ENCODE measurements around the gene GNL3. TPM values are rescaled to one million over a fixed set of nuclear protein-coding genes. Genes with fewer than 3 reads are reported as not detected.
A peak's percentile ranks its signal among the peaks of the same experiment; 100 is the strongest.

Gene GNL3
- total and polyA plus RNA-seq, 4 donors, result 26.5 to 82.2 (median 41.8) TPM

DNA sequence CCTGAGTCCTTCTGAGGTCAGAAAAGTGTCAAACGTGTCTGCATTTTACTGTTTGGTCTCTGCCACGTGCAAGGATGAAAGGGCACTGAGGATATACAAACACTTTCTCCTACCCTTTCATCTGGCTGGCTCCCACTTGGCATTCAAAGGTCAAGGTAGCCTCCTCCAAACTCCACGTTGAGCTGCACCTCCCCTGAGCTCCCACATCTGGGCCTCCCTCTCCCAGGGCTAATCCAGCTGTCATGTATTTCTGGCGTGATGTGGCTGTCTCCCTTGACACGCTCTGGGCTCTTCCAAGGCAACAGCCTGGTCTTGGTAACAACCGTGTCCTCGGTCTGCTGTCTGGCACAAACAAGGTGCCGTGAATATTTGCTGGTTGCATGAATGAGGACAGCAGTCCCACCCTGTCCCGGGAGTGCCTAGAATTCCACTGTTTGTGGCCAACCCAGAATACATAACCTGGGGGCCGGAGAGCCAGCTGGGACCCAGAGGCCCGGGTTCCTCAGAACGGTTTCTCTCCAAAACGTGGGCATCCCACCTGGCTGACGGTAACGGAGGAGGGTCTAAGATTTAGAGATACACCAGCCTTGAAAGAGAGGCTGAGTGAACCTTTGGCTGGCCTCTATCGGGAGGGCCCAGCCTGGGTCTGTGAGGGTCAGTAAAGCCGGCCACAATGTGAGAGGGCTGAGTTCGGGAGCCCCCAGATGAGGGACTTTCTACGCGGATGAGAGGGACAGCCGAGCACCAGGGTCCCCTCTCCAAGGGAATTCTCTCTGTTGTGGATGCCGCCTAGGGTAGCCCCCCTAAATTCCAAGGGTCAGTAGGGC lies 19.0 kb downstream of the GNL3 start (continued):
- peak; percentile 57 for TF ChIP-seq REST (IDR thresholded peaks at IDR 0.05)

- no peaks in the 10 kb centered on the region for H3K9me3 ChIP-seq (ENCODE audit: control insufficient read depth in 4 of 4, low read length in 3 of 4)
- H3K4me3 ChIP-seq (ENCODE audit: low read depth in 1 of 3, low read length in 3 of 3), result peak overlapping the region; percentile 71 to 94 (median 84)
- H3K9ac ChIP-seq (ENCODE audit: low read depth in 1 of 2, low read length in 2 of 2), result peak overlapping the region; percentile 71 to 84
- WGBS, result under 1% methylated on average over 25 of the region's 25 CpGs
- H3K4me1 ChIP-seq (ENCODE audit: control insufficient read depth in 4 of 4, insufficient read depth in 4 of 4, low read length in 3 of 4), result peaks cover 2 to 38% (median 26%) of the 10 kb centered on the region in 4 donors
- no peaks in the 10 kb centered on the region for H3K27me3 ChIP-seq (ENCODE audit: control insufficient read depth in 4 of 4, insufficient read depth in 4 of 4, low read length in 3 of 4)
- no peak for DNase-seq (ENCODE audit: low spot score)
- TF ChIP-seq HNF4A (conservative IDR thresholded peaks at IDR 0.05), result no peak
- TF ChIP-seq, protein P1, sequence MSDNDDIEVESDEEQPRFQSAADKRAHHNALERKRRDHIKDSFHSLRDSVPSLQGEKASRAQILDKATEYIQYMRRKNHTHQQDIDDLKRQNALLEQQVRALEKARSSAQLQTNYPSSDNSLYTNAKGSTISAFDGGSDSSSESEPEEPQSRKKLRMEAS (IDR thresholded peaks at IDR 0.05), result no peak
- peak overlapping the region; percentile 83 to 86 for H3K27ac ChIP-seq (ENCODE audit: low read depth in 1 of 2, low read length in 2 of 2)
- H3K36me3 ChIP-seq (ENCODE audit: control insufficient read depth in 4 of 4, insufficient read depth in 3 of 4, low read depth in 1 of 4, low read length in 3 of 4), result peaks cover 0 to 9% (median 5%) of the 10 kb centered on the region in 4 donors
These were observed 19.5 kb downstream of the GNL3 start for GRCh38 chr3:52705438-52705687.

- Histone ChIP-seq H3K9ac (ENCODE audit: low read depth in 1 of 2, low read length in 2 of 2) (peak within 1 kb of the TSS; percentile 85 to 86), H3K36me3 (ENCODE audit: control insufficient read depth in 4 of 4, insufficient read depth in 3 of 4, low read depth in 1 of 4, low read length in 3 of 4) (peaks cover 0 to 9% (median 5%) of the 10 kb centered on the region in 4 donors), H3K27me3 (ENCODE audit: control insufficient read depth in 4 of 4, insufficient read depth in 4 of 4, low read length in 3 of 4) (no peaks in the 10 kb centered on the region), H3K4me3 (ENCODE audit: low read depth in 1 of 3, low read length in 3 of 3) (peak within 1 kb of the TSS; percentile 71 to 94 (median 84)), H3K4me1 (ENCODE audit: control insufficient read depth in 4 of 4, insufficient read depth in 4 of 4, low read length in 3 of 4) (peaks cover 2 to 38% (median 26%) of the 10 kb centered on the region in 4 donors), H3K9me3 (ENCODE audit: control insufficient read depth in 4 of 4, low read length in 3 of 4) (no peaks in the 10 kb centered on the region), H3K27ac (ENCODE audit: low read depth in 1 of 2, low read length in 2 of 2) (peak within 1 kb of the TSS; percentile 83 to 86)
- WGBS, result under 1% methylated on average over 94 of the region's 94 CpGs
- DNase-seq (ENCODE audit: low spot score), result peak; percentile 90
- no peak for TF ChIP-seq CTCF (IDR thresholded peaks at IDR 0.05; ENCODE audit: low read depth, low read length, missing input control)
- TF ChIP-seq FOXA1 (IDR thresholded peaks at IDR 0.05), result no peak
- peak; percentile 79 to 93 for TF ChIP-seq GABPA (IDR thresholded peaks at IDR 0.05 in 1 of 2, conservative IDR thresholded peaks at IDR 0.05 in 1 of 2)
- TF ChIP-seq RAD21 (IDR thresholded peaks at IDR 0.05), result no peak
- TF ChIP-seq RXRA (IDR thresholded peaks at IDR 0.05), result no peak
- no peak for TF ChIP-seq EGR1 (IDR thresholded peaks at IDR 0.05; ENCODE audit: low read depth in 2 of 2)
- TF ChIP-seq, protein P2, sequence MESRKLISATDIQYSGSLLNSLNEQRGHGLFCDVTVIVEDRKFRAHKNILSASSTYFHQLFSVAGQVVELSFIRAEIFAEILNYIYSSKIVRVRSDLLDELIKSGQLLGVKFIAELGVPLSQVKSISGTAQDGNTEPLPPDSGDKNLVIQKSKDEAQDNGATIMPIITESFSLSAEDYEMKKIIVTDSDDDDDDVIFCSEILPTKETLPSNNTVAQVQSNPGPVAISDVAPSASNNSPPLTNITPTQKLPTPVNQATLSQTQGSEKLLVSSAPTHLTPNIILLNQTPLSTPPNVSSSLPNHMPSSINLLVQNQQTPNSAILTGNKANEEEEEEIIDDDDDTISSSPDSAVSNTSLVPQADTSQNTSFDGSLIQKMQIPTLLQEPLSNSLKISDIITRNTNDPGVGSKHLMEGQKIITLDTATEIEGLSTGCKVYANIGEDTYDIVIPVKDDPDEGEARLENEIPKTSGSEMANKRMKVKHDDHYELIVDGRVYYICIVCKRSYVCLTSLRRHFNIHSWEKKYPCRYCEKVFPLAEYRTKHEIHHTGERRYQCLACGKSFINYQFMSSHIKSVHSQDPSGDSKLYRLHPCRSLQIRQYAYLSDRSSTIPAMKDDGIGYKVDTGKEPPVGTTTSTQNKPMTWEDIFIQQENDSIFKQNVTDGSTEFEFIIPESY (IDR thresholded peaks at IDR 0.05), result no peak
- TF ChIP-seq FOXA2 (IDR thresholded peaks at IDR 0.05), result no peak
- peak; percentile 95 for TF ChIP-seq YY1 (IDR thresholded peaks at IDR 0.05)
- TF ChIP-seq REST (IDR thresholded peaks at IDR 0.05), result peak; percentile 33
- TF ChIP-seq ATF3 (IDR thresholded peaks at IDR 0.05), result no peak
- TF ChIP-seq TAF1 (conservative IDR thresholded peaks at IDR 0.05), result no peak
- TF ChIP-seq SP1 (IDR thresholded peaks at IDR 0.05), result no peak
- no peak for TF ChIP-seq HNF4G (IDR thresholded peaks at IDR 0.05)
These were observed 20.2 kb downstream of the GNL3 start, which contains the start of the genes GLT8D1 and SPCS1 for GRCh38 chr3:52705688-52706686. Gene GLT8D1 (minus strand): TSS chr3:52705791. CDS start chr3:52700460, 5,331 bp downstream. Gene SPCS1 (plus strand): TSS chr3:52706106. CDS start chr3:52706247, 141 bp downstream.

Measured in liver (tissue), 9 donors.